ENCODE results near the gene FOXO4.

Gene FOXO4

DNA sequence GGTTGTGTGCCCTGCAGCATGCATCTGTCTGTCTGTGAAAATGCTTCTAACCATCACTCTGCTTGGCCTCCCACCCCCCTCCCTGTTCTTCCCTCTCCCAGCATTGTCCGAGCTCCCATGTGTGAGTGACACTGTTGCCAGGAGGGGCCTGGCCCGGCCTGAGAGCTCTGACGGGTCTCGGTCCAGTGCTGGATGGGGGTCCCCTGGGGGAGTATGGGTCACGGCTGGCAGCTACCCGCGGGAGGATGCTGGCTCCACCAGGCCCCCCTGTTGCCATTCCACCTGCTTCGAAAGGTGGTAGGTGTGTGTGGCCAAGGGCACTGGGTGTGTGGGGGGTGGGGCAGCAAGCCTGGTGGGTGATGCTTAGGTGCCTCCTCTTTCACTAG is 52.6 kb downstream of the FOXO4 start:
- no peak for ATAC-seq
- Mint-ChIP-seq H3K27me3 (no peaks in the 10 kb centered on the region), H3K36me3 (peaks cover 8% of the 10 kb centered on the region), H3K9me3 (no peaks in the 10 kb centered on the region), H3K4me1 (peaks cover 20% of the 10 kb centered on the region), H3K4me3 (no peak overlapping the region), H3K27ac (no peak overlapping the region)

DNA sequence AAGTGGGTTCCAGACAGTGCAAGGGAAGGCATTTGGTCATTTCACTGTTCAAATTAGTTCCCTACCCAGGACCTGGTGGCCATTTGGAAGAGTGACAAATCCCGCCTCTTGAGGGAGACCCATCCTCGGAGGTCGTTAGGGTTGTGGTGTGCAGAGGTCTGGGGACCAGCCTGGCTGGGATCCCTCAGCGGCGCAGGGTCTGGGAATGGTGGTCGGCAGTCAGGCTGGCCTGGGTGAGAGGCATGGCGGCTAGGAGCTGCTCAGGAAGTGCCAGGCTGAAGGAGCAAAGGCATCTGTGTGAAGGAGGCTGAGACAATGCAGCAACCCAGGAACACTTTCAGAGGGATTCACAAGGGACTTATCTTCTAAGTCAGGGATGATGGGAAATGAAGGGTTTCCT is 55.7 kb downstream of the FOXO4 start:
- Mint-ChIP-seq H3K4me3 (no peak overlapping the region), H3K27ac (no peak overlapping the region), H3K4me1 (peaks cover 20% of the 10 kb centered on the region)

More for the DNA sequence above, 55.7 kb downstream of the FOXO4 start:
- ATAC-seq = no peak
- Mint-ChIP-seq H3K36me3 (peaks cover 13% of the 10 kb centered on the region), H3K27me3 (no peaks in the 10 kb centered on the region), H3K9me3 (no peaks in the 10 kb centered on the region)
